ENCODE results near the gene DNMBP. TPM values are rescaled to one million over a fixed set of nuclear protein-coding genes. Genes with fewer than 3 reads are reported as not detected.
"Not testable (repeated sequence)": the region's sequence is repeated elsewhere in the genome, so short reads cannot be mapped to it uniquely, and the experiment has no call there.

DNMBP gene
- total RNA-seq, 2 experiments from 2014 or later, result 2.0 to 2.4 TPM

- ChIA-PET POLR2A (no interaction called here), CTCF (interaction anchor here (0.8 to 1.4 kb wide), 2 partner anchors 25 to 175 kb away, joined by 3 read pairs; no protein-coding TSS in a partner anchor)
These were observed 10.6 kb upstream of the DNMBP start for GRCh38 chr10:100020142-100020885.

- ChIA-PET POLR2A (no interaction called here), CTCF (no interaction called here)
These were observed 10.0 kb upstream of the DNMBP start for GRCh38 chr10:100019787-100020141.

- ChIA-PET POLR2A (interaction anchor here (0.7 kb wide), 1 partner anchor 64 kb away, joined by 7 read pairs; no protein-coding TSS in a partner anchor), CTCF (interaction anchor here (0.7 kb wide), 1 partner anchor 208 kb away, joined by 3 read pairs; no protein-coding TSS in a partner anchor)
These were observed 4.5 kb upstream of the DNMBP start for GRCh38 chr10:100014071-100014762.

- ChIA-PET CTCF (no interaction called here), POLR2A (no interaction called here)
These were observed 3.9 kb upstream of the DNMBP start for GRCh38 chr10:100013621-100014020.

GRCh38 chr10:100011906-100012305 is 2.2 kb upstream of the DNMBP start:
- POLR2A ChIA-PET, CTCF ChIA-PET: not testable (repeated sequence)

GRCh38 chr10:100009283-100009792 is 409 bp downstream of the DNMBP start:
- ChIA-PET POLR2A (no interaction called here), CTCF (interaction anchor here (0.8 to 3.0 kb wide), 8 partner anchors 10 to 269 kb away, joined by 3 to 18 read pairs (median 4); no protein-coding TSS in a partner anchor)

GRCh38 chr10:100008708-100009282 is 952 bp downstream of the DNMBP start:
- ChIA-PET POLR2A (interaction anchor here (0.5 kb wide), 1 partner anchor 406 kb away, joined by 3 read pairs; no protein-coding TSS in a partner anchor), CTCF (interaction anchor here (1.1 to 3.0 kb wide), 6 partner anchors 10 to 166 kb away, joined by 3 to 18 read pairs (median 5); no protein-coding TSS in a partner anchor)

GRCh38 chr10:100008142-100008522 is 1.6 kb downstream of the DNMBP start:
- ChIA-PET CTCF (interaction anchor here (0.9 to 3.0 kb wide), 4 partner anchors 16 to 162 kb away, joined by 3 to 18 read pairs (median 8); no protein-coding TSS in a partner anchor), POLR2A (interaction anchor here (0.5 kb wide), 1 partner anchor 405 kb away, joined by 3 read pairs; no protein-coding TSS in a partner anchor)

GRCh38 chr10:100007231-100008141 is 2.3 kb downstream of the DNMBP start:
- CTCF ChIA-PET, result interaction anchor here (0.7 to 0.9 kb wide), 2 partner anchors 162 to 344 kb away, joined by 3 read pairs; no protein-coding TSS in a partner anchor
- POLR2A ChIA-PET, result no interaction called here

GRCh38 chr10:100006243-100006886 is 3.4 kb downstream of the DNMBP start:
- POLR2A ChIA-PET, result no interaction called here
- CTCF ChIA-PET, result interaction anchor here (0.6 to 1.0 kb wide), 5 partner anchors 42 to 343 kb away, joined by 3 read pairs; no protein-coding TSS in a partner anchor

GRCh38 chr10:100004805-100005510 is 4.8 kb downstream of the DNMBP start:
- ChIA-PET CTCF (no interaction called here), POLR2A (no interaction called here)

GRCh38 chr10:100000109-100000644 is 9.6 kb downstream of the DNMBP start:
- CTCF ChIA-PET, result interaction anchor here (0.8 kb wide), 1 partner anchor 33 kb away, joined by 4 read pairs; no protein-coding TSS in a partner anchor
- POLR2A ChIA-PET, result no interaction called here

- ChIA-PET CTCF (interaction anchor here (1.0 kb wide), 1 partner anchor 10 kb away, joined by 3 read pairs; the partner anchor contains the start of gene DNMBP), POLR2A (no interaction called here)
These were observed 10.2 kb downstream of the DNMBP start for GRCh38 chr10:99999319-100000108.

- ChIA-PET POLR2A (no interaction called here), CTCF (interaction anchor here (1.0 kb wide), 1 partner anchor 10 kb away, joined by 3 read pairs; the partner anchor contains the start of gene DNMBP)
These were observed 10.9 kb downstream of the DNMBP start for GRCh38 chr10:99998889-99999288.

GRCh38 chr10:99996671-99997648 is 12.8 kb downstream of the DNMBP start:
- ChIA-PET POLR2A (no interaction called here), CTCF (no interaction called here)

- CTCF ChIA-PET, result no interaction called here
These were observed 14.0 kb downstream of the DNMBP start for GRCh38 chr10:99995713-99996112.

More at GRCh38 chr10:99995713-99996112, 14.0 kb downstream of the DNMBP start:
- POLR2A ChIA-PET, result no interaction called here
